ENCODE measurements around the gene NBEAL1. TPM values are rescaled to one million over a fixed set of nuclear protein-coding genes. Genes with fewer than 3 reads are reported as not detected.

Gene NBEAL1
- total and polyA plus RNA-seq, 2 of the 8 experiments (the other 6 are each of a cell fraction or from before 2014, with no cell fraction given): 2.3 to 10.7 TPM

DNA sequence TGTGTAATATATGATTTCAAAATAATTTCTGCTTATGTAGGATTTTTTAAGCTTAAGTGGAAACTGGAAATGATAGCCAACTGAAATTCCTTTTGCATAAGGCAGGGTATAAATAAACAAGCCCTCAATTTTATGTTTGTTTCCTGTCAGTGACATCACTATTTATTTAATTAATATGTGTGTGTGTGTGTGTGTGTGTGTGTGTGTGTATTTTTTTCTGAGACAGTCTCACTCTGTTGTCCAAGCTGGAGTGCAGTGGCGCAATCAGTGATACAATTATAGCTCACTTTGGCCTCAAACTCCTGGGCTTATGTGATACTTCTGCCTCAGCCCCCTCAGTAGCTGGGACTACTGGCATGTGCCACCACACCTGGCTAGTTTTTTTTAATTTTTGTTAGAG is 194.9 kb downstream of the NBEAL1 start:
- H3K79me2 ChIP-seq (ENCODE audit: control insufficient read depth in 1 of 2, insufficient read depth in 2 of 2, low read length in 2 of 2): no peaks in the 10 kb centered on the region
- H3K4me1 ChIP-seq (replicated peaks in 1 of 4; ENCODE audit: control insufficient read depth in 3 of 4, insufficient read depth in 4 of 4, low read length in 3 of 4): no peaks in the 10 kb centered on the region
- no peak overlapping the region for H2BK20ac ChIP-seq (ENCODE audit: low read length)
- no peak overlapping the region; the same call in 1 of the 2 replicates for H3K27ac ChIP-seq (ENCODE audit: low read depth, low read length)
- no peak overlapping the region for H2AFZ ChIP-seq (ENCODE audit: low read length)
- no peak overlapping the region for H3K23ac ChIP-seq (ENCODE audit: insufficient read length)
- ChIA-PET CTCF (ENCODE audit: partially characterized antibody) (interaction anchor here (1.7 kb wide), 1 partner anchor 16 kb away, joined by 4 read pairs; no protein-coding TSS in a partner anchor), POLR2A (ENCODE audit: partially characterized antibody) (interaction anchor here (1.1 kb wide), 1 partner anchor 30 kb away, joined by 3 read pairs; no protein-coding TSS in a partner anchor)
- no peak overlapping the region for H3K18ac ChIP-seq (ENCODE audit: extremely low read depth, low read length)
- no peak overlapping the region for H4K91ac ChIP-seq (replicated peaks; ENCODE audit: insufficient read length, low read length)
- H4K5ac ChIP-seq (ENCODE audit: insufficient read length, low read depth, low read length): no peak overlapping the region
- H3K4me3 ChIP-seq (ENCODE audit: extremely low read depth in 1 of 4, insufficient read depth in 2 of 4, low read depth in 3 of 4, low read length in 4 of 4): no peak overlapping the region
- H4K20me1 ChIP-seq (replicated peaks in 1 of 2; ENCODE audit: control insufficient read depth in 1 of 2, insufficient read depth in 2 of 2, low read length in 2 of 2): no peaks in the 10 kb centered on the region
- H2BK12ac ChIP-seq (ENCODE audit: low read depth, low read length): no peak overlapping the region
- no peak overlapping the region for H3K14ac ChIP-seq (ENCODE audit: insufficient read length)
- no peak overlapping the region for H3K56ac ChIP-seq (replicated peaks; ENCODE audit: insufficient read length, low read depth, low read length)
- no peak overlapping the region for H2BK120ac ChIP-seq (replicated peaks; ENCODE audit: low read depth, low read length)
- TF ChIP-seq FOSL1 (IDR thresholded peaks at IDR 0.05; ENCODE audit: insufficient read depth, low read depth, low read length) (no peak), EP300 (IDR thresholded peaks at IDR 0.05; ENCODE audit: borderline replicate concordance in 1 of 2, low read depth in 2 of 2, low read length in 2 of 2) (no peak), SIRT6 (IDR thresholded peaks at IDR 0.05; ENCODE audit: low read length) (no peak), RXRA (IDR thresholded peaks at IDR 0.05; ENCODE audit: insufficient read depth, low read depth, low read length) (no peak), ATF3 (IDR thresholded peaks at IDR 0.05; ENCODE audit: insufficient read depth, low read depth, low read length) (no peak), BCL11A (IDR thresholded peaks at IDR 0.05; ENCODE audit: low read depth in 2 of 2, low read length in 2 of 2) (no peak), POU5F1 (IDR thresholded peaks at IDR 0.05; ENCODE audit: low read depth, low read length) (no peak), SP2 (IDR thresholded peaks at IDR 0.05; ENCODE audit: low read length) (no peak), NANOG (IDR thresholded peaks at IDR 0.05; ENCODE audit: insufficient read depth, low read depth, low read length, poor library complexity, severe bottlenecking) (no peak), MAX (IDR thresholded peaks at IDR 0.05) (no peak), EGR1 (IDR thresholded peaks at IDR 0.05; ENCODE audit: borderline replicate concordance, low read depth, low read length) (no peak), POLR2A (IDR thresholded peaks at IDR 0.05; ENCODE audit: control extremely low read depth in 1 of 2, low read depth in 2 of 2, low read length in 2 of 2) (no peak)
- DNase-seq (ENCODE audit: low read depth in 1 of 2, low spot score in 2 of 2) (no peak), FAIRE-seq (no peak)
- no peaks in the 10 kb centered on the region for H3K23me2 ChIP-seq (ENCODE audit: low read depth, low read length)
- H2BK15ac ChIP-seq (ENCODE audit: low read length): no peak overlapping the region
- 100% methylated on average over 1 of the region's 1 CpG; no CpG with 5 or more reads in 1 of the 2 experiments for WGBS, 2 experiments (ENCODE audit: extremely low coverage in 1 of 2, insufficient coverage in 1 of 2, insufficient read length in 1 of 2, insufficient replicate concordance in 2 of 2, low coverage in 1 of 2, low lambda C conversion rate in 2 of 2, missing lambda C conversion rate in 1 of 2)
- H3K4me2 ChIP-seq (ENCODE audit: insufficient read depth in 1 of 2, low read depth in 2 of 2, low read length in 2 of 2): no peak overlapping the region
- H3K9me3 ChIP-seq (ENCODE audit: insufficient read depth in 2 of 2, low read depth in 1 of 2, low read length in 1 of 2): no peaks in the 10 kb centered on the region; a peak in 1 of 4 replicates
- no peak overlapping the region for H3K9ac ChIP-seq (replicated peaks in 1 of 4; ENCODE audit: extremely low read depth in 1 of 4, low read depth in 3 of 4, low read length in 3 of 4)
- no peaks in the 10 kb centered on the region for H3K79me1 ChIP-seq (ENCODE audit: low read depth, low read length)
- no peak overlapping the region for H4K8ac ChIP-seq (ENCODE audit: extremely low read depth, insufficient read depth, low read length)
- no peak overlapping the region for H3K4ac ChIP-seq (replicated peaks; ENCODE audit: insufficient read length, low read depth, low read length)
- H3K36me3 ChIP-seq (ENCODE audit: control insufficient read depth in 2 of 4, insufficient read depth in 4 of 4, low read length in 3 of 4): no peaks in the 10 kb centered on the region
- H2AK5ac ChIP-seq (ENCODE audit: low read depth, low read length): no peak overlapping the region
- no peaks in the 10 kb centered on the region for H3K27me3 ChIP-seq (replicated peaks in 1 of 4; ENCODE audit: control insufficient read depth in 3 of 4, extremely low read depth in 1 of 4, insufficient read depth in 3 of 4, low read length in 3 of 4)
- no peak overlapping the region for H2BK5ac ChIP-seq (ENCODE audit: low read depth, low read length)
